Osteoblast (primary cell): Measurements from ENCODE around the gene LMF2. TPM values are rescaled to one million over a fixed set of nuclear protein-coding genes. Genes with fewer than 3 reads are reported as not detected.

Source experiments
- DNase-seq: peaks from one replicate; pipeline ENCODE4 v3.0.0; 2011; ENCODE audit warnings: low spot score, mixed read lengths; ENCODE audit not compliant: insufficient read length; ENCODE audit errors: missing footprints
- H2AFZ ChIP-seq: 2 replicates; pipeline ENCODE4 v1.6.0; 2011; ENCODE audit warnings: mild to moderate bottlenecking, low read length
- H3K27ac ChIP-seq: 2 replicates; pipeline ENCODE4 v1.5.1; 2011; ENCODE audit warnings: mild to moderate bottlenecking, low read depth, low read length, moderate library complexity
- H3K27me3 ChIP-seq: 2 replicates; pipeline ENCODE4 v1.6.0; 2012; ENCODE audit warnings: mild to moderate bottlenecking, control low read depth, inconsistent platforms, low read length, moderate library complexity; ENCODE audit not compliant: insufficient read depth
- H3K36me3 ChIP-seq: 2 replicates; pipeline ENCODE4 v1.5.1; 2011; ENCODE audit warnings: mild to moderate bottlenecking, low read length, control low read depth, moderate library complexity; ENCODE audit not compliant: insufficient read depth
- H3K4me1 ChIP-seq: 2 replicates; pipeline ENCODE4 v1.5.1; 2011; ENCODE audit warnings: mild to moderate bottlenecking, low read length, control low read depth, moderate library complexity; ENCODE audit not compliant: insufficient read depth
- H3K4me2 ChIP-seq: 2 replicates; pipeline ENCODE4 v1.6.0; 2011; ENCODE audit warnings: mild to moderate bottlenecking, low read length; ENCODE audit not compliant: insufficient read depth
- H3K4me3 ChIP-seq: fragments of 200-600 bp; sonication (generic); 3 replicates; pipeline ENCODE4 v1.5.1; 2012; ENCODE audit warnings: mild to moderate bottlenecking, low read length, inconsistent platforms; ENCODE audit not compliant: insufficient read depth
- H3K79me2 ChIP-seq: 2 replicates; pipeline ENCODE4 v1.6.0; 2012; ENCODE audit warnings: mild to moderate bottlenecking, low read length, control low read depth, inconsistent platforms; ENCODE audit not compliant: insufficient read depth
- H3K9me3 ChIP-seq: 2 replicates; pipeline ENCODE4 v1.5.1; 2011; ENCODE audit warnings: low read depth, low read length, control low read depth
- H4K20me1 ChIP-seq: 2 replicates; pipeline ENCODE4 v1.6.0; 2012; ENCODE audit warnings: mild to moderate bottlenecking, low read length, control low read depth; ENCODE audit not compliant: insufficient read depth
- total RNA-seq: library from RNA; depleted of rRNA; stranded (reverse); fragments of >200 nt; gene quantifications from 2 replicates; pipeline ENCODE4 v1.2.3, GENCODE V29; 2012
- TF ChIP-seq, protein P1 (sequence below): IDR thresholded peaks from 2 replicates; pipeline ENCODE4 v1.5.1; 2011; ENCODE audit warnings: mild to moderate bottlenecking, low read depth, low read length, moderate library complexity; ENCODE audit errors: extremely low read depth

LMF2 gene
- total RNA-seq, 1 donor: 56.8 TPM

DNA sequence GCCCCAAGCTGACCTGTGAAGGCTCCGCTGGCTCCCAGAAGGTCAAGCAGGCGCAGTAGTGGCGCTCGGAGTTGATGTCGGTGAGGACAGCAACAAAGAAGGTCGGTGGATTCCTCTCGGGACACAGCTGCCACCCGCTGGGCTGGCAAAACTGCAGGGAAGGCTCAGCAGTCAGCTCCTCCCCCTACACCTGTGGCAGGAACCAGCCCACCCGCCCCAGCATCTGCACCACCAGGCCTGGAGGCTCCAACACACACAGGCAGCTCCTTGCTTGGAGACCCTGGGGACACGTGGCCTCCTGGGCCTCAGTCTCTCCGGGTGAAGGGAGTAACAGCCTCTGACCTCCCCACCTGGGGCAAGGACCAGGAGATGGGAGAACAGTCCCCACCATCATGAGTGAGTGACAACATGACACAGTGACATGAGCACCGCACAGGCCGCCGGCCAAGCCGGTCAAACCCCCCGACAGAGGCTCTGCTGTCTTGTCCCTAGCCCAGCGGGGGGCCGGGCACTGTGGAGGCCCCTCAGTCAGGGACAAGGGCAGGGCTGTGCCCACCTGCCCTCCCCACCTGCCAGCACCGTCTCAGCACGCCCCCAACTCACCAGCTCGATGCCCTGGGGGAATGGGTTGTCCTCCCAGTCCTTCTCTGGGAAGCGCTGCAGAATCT is 39.6 kb downstream of the LMF2 start:
- no peak overlapping the region for H3K4me2 ChIP-seq
- H3K9me3 ChIP-seq: no peaks in the 10 kb centered on the region
- H3K36me3 ChIP-seq: peaks cover 43% of the 10 kb centered on the region
- peaks cover 57% of the 10 kb centered on the region for H3K79me2 ChIP-seq
- TF ChIP-seq, protein P1, sequence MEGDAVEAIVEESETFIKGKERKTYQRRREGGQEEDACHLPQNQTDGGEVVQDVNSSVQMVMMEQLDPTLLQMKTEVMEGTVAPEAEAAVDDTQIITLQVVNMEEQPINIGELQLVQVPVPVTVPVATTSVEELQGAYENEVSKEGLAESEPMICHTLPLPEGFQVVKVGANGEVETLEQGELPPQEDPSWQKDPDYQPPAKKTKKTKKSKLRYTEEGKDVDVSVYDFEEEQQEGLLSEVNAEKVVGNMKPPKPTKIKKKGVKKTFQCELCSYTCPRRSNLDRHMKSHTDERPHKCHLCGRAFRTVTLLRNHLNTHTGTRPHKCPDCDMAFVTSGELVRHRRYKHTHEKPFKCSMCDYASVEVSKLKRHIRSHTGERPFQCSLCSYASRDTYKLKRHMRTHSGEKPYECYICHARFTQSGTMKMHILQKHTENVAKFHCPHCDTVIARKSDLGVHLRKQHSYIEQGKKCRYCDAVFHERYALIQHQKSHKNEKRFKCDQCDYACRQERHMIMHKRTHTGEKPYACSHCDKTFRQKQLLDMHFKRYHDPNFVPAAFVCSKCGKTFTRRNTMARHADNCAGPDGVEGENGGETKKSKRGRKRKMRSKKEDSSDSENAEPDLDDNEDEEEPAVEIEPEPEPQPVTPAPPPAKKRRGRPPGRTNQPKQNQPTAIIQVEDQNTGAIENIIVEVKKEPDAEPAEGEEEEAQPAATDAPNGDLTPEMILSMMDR: no peak
- H3K4me3 ChIP-seq: no peak overlapping the region
- no peak for DNase-seq
- H4K20me1 ChIP-seq: peaks cover 54% of the 10 kb centered on the region
- peaks cover 4% of the 10 kb centered on the region for H3K4me1 ChIP-seq
- no peaks in the 10 kb centered on the region for H3K27me3 ChIP-seq
- H2AFZ ChIP-seq: no peak overlapping the region
- no peak overlapping the region for H3K27ac ChIP-seq

DNA sequence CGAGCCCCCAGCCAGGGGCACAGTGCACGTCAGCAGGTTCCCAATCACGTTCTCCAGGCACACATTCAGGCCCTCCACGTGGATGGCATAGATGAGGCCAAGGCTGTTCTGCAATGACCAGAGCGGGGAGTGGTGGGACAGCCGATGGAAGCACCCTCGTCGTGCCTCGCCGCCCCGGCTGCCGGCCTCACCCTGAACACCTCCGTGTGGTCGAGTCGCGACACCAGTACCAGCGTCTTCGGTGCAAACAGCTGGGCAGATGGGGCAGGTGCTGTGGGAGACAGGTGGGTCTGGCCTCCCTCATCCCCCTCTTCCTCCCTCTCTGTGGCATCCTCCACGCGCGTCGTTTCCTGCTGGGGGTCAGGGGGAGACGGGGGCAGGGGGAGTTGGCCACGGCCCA is 40.2 kb downstream of the LMF2 start:
- Histone ChIP-seq H3K4me3 (no peak overlapping the region), H3K27ac (no peak overlapping the region), H3K79me2 (peaks cover 51% of the 10 kb centered on the region), H3K4me1 (peaks cover 4% of the 10 kb centered on the region), H3K4me2 (no peak overlapping the region), H3K27me3 (no peaks in the 10 kb centered on the region), H2AFZ (no peak overlapping the region), H3K9me3 (no peaks in the 10 kb centered on the region), H4K20me1 (peaks cover 48% of the 10 kb centered on the region), H3K36me3 (peaks cover 47% of the 10 kb centered on the region)
- TF ChIP-seq, protein P1: no peak
- no peak for DNase-seq

DNA sequence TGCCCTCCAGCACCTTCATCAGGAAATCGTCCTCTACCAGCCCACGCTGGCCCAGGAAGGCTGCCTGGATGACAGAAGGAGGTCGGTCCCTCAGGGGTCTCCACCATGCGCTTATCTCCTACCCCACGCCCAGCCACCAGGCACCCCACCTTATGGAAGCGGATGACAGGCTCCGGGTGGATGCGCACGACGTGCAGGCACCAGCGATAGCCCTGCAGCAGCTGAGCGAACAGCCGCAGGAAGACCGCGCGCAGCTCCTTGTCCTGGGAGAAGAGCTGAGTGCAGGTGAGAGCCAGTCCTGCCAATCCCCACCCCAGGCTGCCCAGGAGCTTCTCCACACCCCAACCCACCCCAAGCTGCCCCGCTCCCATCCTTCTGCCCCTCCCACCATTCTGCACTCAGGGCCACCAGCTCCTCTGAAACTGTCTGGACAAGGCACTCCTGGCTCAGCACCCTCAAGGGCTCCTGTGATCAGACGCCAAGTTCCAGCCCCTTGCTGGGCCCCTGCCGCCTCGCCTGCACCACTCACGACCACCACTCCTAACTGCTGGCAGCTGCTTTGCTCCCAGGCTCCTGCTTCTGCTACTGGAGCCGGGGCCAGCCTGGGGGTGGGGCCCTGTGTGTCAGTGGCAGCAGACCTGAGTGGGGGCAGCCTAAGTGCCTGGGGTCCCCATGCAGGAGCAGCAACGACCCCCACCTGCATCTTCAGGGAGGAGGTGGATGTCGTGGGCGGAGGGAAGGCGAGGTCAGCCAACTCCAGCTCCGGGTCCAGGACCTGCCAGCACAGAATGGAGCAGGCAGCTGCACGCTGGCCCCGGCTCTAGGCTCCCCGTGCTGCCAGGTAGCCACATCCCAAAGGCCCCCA is 42.2 kb downstream of the LMF2 start:
- Histone ChIP-seq H3K4me2 (no peak overlapping the region), H3K79me2 (peaks cover 31% of the 10 kb centered on the region), H2AFZ (no peak overlapping the region), H3K36me3 (peaks cover 60% of the 10 kb centered on the region), H3K27ac (no peak overlapping the region), H3K9me3 (no peaks in the 10 kb centered on the region), H4K20me1 (peaks cover 28% of the 10 kb centered on the region), H3K27me3 (no peaks in the 10 kb centered on the region), H3K4me1 (peaks cover 4% of the 10 kb centered on the region), H3K4me3 (no peak overlapping the region)
- TF ChIP-seq, protein P1: no peak
- no peak for DNase-seq

DNA sequence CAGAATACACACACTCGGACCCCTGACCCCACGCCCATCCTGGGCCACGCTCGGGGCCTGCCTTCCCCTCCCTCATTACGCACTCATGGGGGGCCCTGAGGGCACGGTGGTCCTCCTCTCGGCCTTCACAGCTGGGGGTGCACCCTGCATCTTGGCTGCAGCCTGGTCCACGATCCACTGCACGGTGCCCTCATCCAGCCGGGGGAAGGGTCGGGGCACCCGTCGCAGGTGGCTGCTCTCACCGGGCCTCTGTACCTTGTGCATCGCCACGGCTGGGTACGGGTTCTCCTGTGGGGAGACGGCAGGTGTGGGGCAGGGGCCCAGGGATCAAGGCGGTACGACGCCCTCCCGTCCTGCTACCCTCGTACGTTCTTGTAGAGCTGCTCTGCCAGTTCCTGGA is 43.1 kb downstream of the LMF2 start:
- Histone ChIP-seq H3K4me1 (no peaks in the 10 kb centered on the region), H3K9me3 (no peaks in the 10 kb centered on the region)

More for the DNA sequence above, 43.1 kb downstream of the LMF2 start:
- no peak for DNase-seq
- H3K4me3 ChIP-seq: no peak overlapping the region
- no peaks in the 10 kb centered on the region for H3K27me3 ChIP-seq
- peaks cover 19% of the 10 kb centered on the region for H4K20me1 ChIP-seq
- H3K27ac ChIP-seq: no peak overlapping the region
- H2AFZ ChIP-seq: no peak overlapping the region
- H3K79me2 ChIP-seq: peaks cover 22% of the 10 kb centered on the region
- H3K36me3 ChIP-seq: peaks cover 62% of the 10 kb centered on the region
- TF ChIP-seq, protein P1: no peak
- H3K4me2 ChIP-seq: no peak overlapping the region
